Heart left ventricle (tissue), 16 donors: ENCODE measurements around the gene B3GNT3. TPM values are rescaled to one million over a fixed set of nuclear protein-coding genes. Genes with fewer than 3 reads are reported as not detected.
A peak's percentile ranks its signal among the peaks of the same experiment; 100 is the strongest.

ENCODE experiments used
- ATAC-seq, 4 donors: fragments of 200-7000 bp; cut with Tn5 transposase; one replicate each; pipeline ENCODE4 v1.9.1; 2020 to 2022; ENCODE audit warnings: moderate library complexity in 4 of 4, mild to moderate bottlenecking in 3 of 4, moderate number of reproducible peaks in 1 of 4
- DNase-seq, 5 donors: peaks; one replicate each; pipeline ENCODE4 v3.0.0-alpha.2; 2020
- H3K27ac ChIP-seq, 12 donors: fragments of 200-600 bp; sonication (generic) in 4 of 12; one replicate each; pipeline versions ENCODE4 v1.5.0 to v1.8.0; 2016 to 2022; ENCODE audit warnings: mild to moderate bottlenecking in 2 of 12
- H3K27me3 ChIP-seq, 9 donors: fragments of 200-600 bp; sonication (generic) in 2 of 9; one replicate each; pipeline versions ENCODE4 v1.5.1 to v1.8.0; 2016 to 2022; ENCODE audit warnings: mild to moderate bottlenecking in 3 of 9
- H3K36me3 ChIP-seq, 9 donors: fragments of 200-600 bp; sonication (generic) in 2 of 9; one replicate each; pipeline versions ENCODE4 v1.5.0 to v1.8.0; 2018 to 2022; ENCODE audit warnings: mild to moderate bottlenecking in 2 of 9
- H3K4me1 ChIP-seq, 12 donors: fragments of 200-600 bp; sonication (generic) in 4 of 12; one replicate each; pipeline versions ENCODE4 v1.5.0 to v1.8.0; 2016 to 2022; ENCODE audit warnings: mild to moderate bottlenecking in 3 of 12
- H3K4me3 ChIP-seq, 12 donors: fragments of 200-600 bp; sonication (generic) in 4 of 12; one replicate each; pipeline versions ENCODE4 v1.5.0 to v1.8.0; 2017 to 2022; ENCODE audit warnings: mild to moderate bottlenecking in 9 of 12, moderate library complexity in 4 of 12
- H3K9me3 ChIP-seq, 12 donors: fragments of 200-600 bp; sonication (generic) in 4 of 12; one replicate each; pipeline versions ENCODE4 v1.5.0 to v1.8.0; 2016 to 2022; ENCODE audit warnings: mild to moderate bottlenecking in 1 of 12
- POLR2A ChIP-seq, 2 donors: fragments of 450-650 bp; IDR thresholded peaks; one replicate each; pipeline ENCODE4 v1.6.1; 2017; ENCODE audit warnings: antibody characterized with exemption in 2 of 2, mild to moderate bottlenecking in 2 of 2, moderate library complexity in 2 of 2
- WGBS, 4 donors: extraction: QIAGEN DNeasy Blood & Tissue Kit in 2 of 4; methylation state at CpG; one replicate each; pipeline versions ENCODE4 v1.1.5 to v1.1.7; 2013 to 2018; 5-methylcytosine and 5-hydroxymethylcytosine counted together
- intact Hi-C, 10 donors: fragments of 100-400 bp; cut with DNase I; formaldehyde crosslinking; loops; one replicate each; pipeline versions ENCODE4 v1.11.1 to v1.14.2; 2022
- polyA plus RNA-seq, 2 donors: library from polyadenylated mRNA; stranded (reverse); fragments of 200-250 nt; gene quantifications; one replicate each; pipeline ENCODE4 v1.2.3, GENCODE V29; 2013
- total RNA-seq, 9 donors: library from RNA; depleted of rRNA in 2 of 9; stranded (reverse); fragments of >200 nt in 2 of 9; fragmentation: NEBNext Ultra II Directional in 3 of 9; extraction: Animal tissue kit (Norgen Biotek cat#: 25700) in 3 of 9; gene quantifications; one replicate each; pipeline versions ENCODE4 v1.1.0 to v1.2.4, GENCODE V29; 2016 to 2023
- TF ChIP-seq, protein P1 (sequence below), 12 donors: fragments of 200-600 bp; sonication (generic) in 4 of 12; IDR thresholded peaks; one replicate each; pipeline versions ENCODE4 v1.5.0 to v1.8.0; 2018 to 2022; ENCODE audit warnings: antibody characterized with exemption in 12 of 12, mild to moderate bottlenecking in 5 of 12
- donor health status: ischemic (EF 13 %, LVEDD 7.1; RV severe dilation, severe dysfunction).
- donor health status: healthy with polysubstance abuse.
- donor health status: DM: no; HTN: yes; CAD: no.
- donor health status: DM: no; HTN: no; CAD: no.
- donor health status: ischemic (EF 25% LVEDD 6.9; RV normal size, moderate dysfunction).
- donor health status: ischemic (EF 25% LVEDD 5.7; RV mildly dilated, moderate dysfunction).
- donor health status: healthy.
- donor health status: DM: yes; HTN: yes; CAD: no.
- donor health status: ischemic (EF 35%, LVEDD 5.7; RV mildly dilated, moderate dysfunction).
- donor health status: nonischemic (EF 11% LVEDD 7.7; RV severe dilation, severe dysfunction).
- donor health status: DM: yes; HTN: yes; CAD: no.
- donor health status: PGD.
- donor health status: ischemic (EF 29% LVEDD 5.4; RV normal size, mild dysfunction).
- donor health status: nonischemic (EF 23%, LVEDD 6.1; RV moderate dilation, normal function).

Gene B3GNT3
- total and polyA plus RNA-seq, 11 donors = not detected

- Histone ChIP-seq H3K4me1 (peaks cover 5 to 40% (median 17%) of the 10 kb centered on the region in 12 donors), H3K27me3 (no peaks in the 10 kb centered on the region), H3K4me3 (peak within 1 kb of the TSS; percentile 68 to 100 (median 88)), H3K9me3 (no peaks in the 10 kb centered on the region), H3K27ac (peak within 1 kb of the TSS; percentile 41 to 96 (median 88)), H3K36me3 (peaks cover 0 to 40% (median 34%) of the 10 kb centered on the region in 9 donors)
- intact Hi-C loops = loop anchor here (1.0 to 10.0 kb wide), 14 partner anchors 68 to 515 kb away; partner anchors contain the start of genes CCDC124 (in 4 of the 10), TMEM221 (in 2 of the 10) and MAP1S (in 1 of the 10)
- TF ChIP-seq POLR2A (IDR thresholded peaks at IDR 0.05) = peak; percentile 69 to 97
- TF ChIP-seq, protein P1, sequence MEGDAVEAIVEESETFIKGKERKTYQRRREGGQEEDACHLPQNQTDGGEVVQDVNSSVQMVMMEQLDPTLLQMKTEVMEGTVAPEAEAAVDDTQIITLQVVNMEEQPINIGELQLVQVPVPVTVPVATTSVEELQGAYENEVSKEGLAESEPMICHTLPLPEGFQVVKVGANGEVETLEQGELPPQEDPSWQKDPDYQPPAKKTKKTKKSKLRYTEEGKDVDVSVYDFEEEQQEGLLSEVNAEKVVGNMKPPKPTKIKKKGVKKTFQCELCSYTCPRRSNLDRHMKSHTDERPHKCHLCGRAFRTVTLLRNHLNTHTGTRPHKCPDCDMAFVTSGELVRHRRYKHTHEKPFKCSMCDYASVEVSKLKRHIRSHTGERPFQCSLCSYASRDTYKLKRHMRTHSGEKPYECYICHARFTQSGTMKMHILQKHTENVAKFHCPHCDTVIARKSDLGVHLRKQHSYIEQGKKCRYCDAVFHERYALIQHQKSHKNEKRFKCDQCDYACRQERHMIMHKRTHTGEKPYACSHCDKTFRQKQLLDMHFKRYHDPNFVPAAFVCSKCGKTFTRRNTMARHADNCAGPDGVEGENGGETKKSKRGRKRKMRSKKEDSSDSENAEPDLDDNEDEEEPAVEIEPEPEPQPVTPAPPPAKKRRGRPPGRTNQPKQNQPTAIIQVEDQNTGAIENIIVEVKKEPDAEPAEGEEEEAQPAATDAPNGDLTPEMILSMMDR (IDR thresholded peaks at IDR 0.05) = peak; percentile 57 to 90 (median 84)
- DNase-seq = peak; percentile 99
- ATAC-seq = peak; percentile 96 to 98 (median 97)
- 0 to 1% (median 0%) methylated on average over 34 to 80 of the region's 80 CpGs for WGBS, 4 donors
Observed at GRCh38 chr19:17859533-17860330, 64.8 kb downstream of the B3GNT3 start, which contains the start of gene RPL18A. TSS of gene RPL18A (plus strand) at chr19:17859910. CDS start at chr19:17859957, 47 bp downstream.

GRCh38 chr19:17860331-17860992, 65.5 kb downstream of the B3GNT3 start:
- ATAC-seq (no peak), DNase-seq (no peak)
- H3K4me1 ChIP-seq = peaks cover 5 to 40% (median 17%) of the 10 kb centered on the region in 12 donors
- 1 to 3% (median 2%) methylated on average over 22 of the region's 22 CpGs for WGBS, 4 donors
- intact Hi-C loops = loop anchor here in 4 of 10 donors (5.0 kb wide), 3 partner anchors 67 to 137 kb away; partner anchors contain the start of gene CCDC124 (in 1 of the 4)
- peak overlapping the region; percentile 41 to 96 (median 88) for H3K27ac ChIP-seq
- peak in 1 of 2 donors; percentile 9 for TF ChIP-seq POLR2A (IDR thresholded peaks at IDR 0.05)
- TF ChIP-seq, protein P1 (IDR thresholded peaks at IDR 0.05) = no peak
- H3K36me3 ChIP-seq = peaks cover 0 to 48% (median 41%) of the 10 kb centered on the region in 9 donors
- no peaks in the 10 kb centered on the region for H3K9me3 ChIP-seq
- no peaks in the 10 kb centered on the region for H3K27me3 ChIP-seq
- H3K4me3 ChIP-seq = peak overlapping the region; percentile 68 to 100 (median 88)

DNA sequence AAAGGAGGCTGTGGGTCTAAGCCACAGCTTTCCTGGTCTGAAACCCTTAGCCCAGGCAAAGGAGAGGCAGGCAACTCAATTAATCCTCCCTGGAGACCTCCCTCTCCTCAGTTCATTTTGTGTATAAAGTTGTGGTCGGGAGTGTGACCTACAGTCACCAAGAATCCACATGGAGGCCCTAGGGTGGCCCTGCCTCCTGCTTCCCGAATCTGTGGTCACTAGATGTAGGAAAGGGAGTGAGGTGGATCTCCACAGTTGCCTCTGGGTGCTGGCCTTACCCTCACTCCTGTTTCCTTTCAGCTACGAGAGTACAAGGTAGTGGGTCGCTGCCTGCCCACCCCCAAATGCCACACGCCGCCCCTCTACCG, 66.0 kb downstream of the B3GNT3 start:
- intact Hi-C loops = loop anchor here in 4 of 10 donors (5.0 kb wide), 3 partner anchors 66 to 136 kb away; partner anchors contain the start of gene CCDC124 (in 1 of the 4)
- 50 to 60% (median 54%) methylated on average over 7 of the region's 7 CpGs for WGBS, 4 donors
- peaks cover 0 to 51% (median 46%) of the 10 kb centered on the region in 9 donors for H3K36me3 ChIP-seq
- H3K27me3 ChIP-seq = no peaks in the 10 kb centered on the region
- peaks cover 5 to 40% (median 17%) of the 10 kb centered on the region in 12 donors for H3K4me1 ChIP-seq
- H3K27ac ChIP-seq = peak overlapping the region in 6 of 12 donors; percentile 86 to 96 (median 91)
- H3K4me3 ChIP-seq = peak overlapping the region; percentile 68 to 100 (median 88)
- H3K9me3 ChIP-seq = no peaks in the 10 kb centered on the region
- ATAC-seq (no peak), DNase-seq (no peak)
- TF ChIP-seq POLR2A (IDR thresholded peaks at IDR 0.05) = no peak
- TF ChIP-seq, protein P1 (IDR thresholded peaks at IDR 0.05) = no peak
